Loucy (cell line): ENCODE results near the gene NOXA1.

Experiments
- H2AFZ ChIP-seq: fragments of 200-600 bp; sonication (generic); 2 replicates; pipeline ENCODE4 v1.6.0; 2016; ENCODE audit warnings: antibody characterized with exemption, mild to moderate bottlenecking, low read length, moderate library complexity
- H3F3A ChIP-seq: fragments of 200-600 bp; 2 replicates; pipeline ENCODE4 v1.6.0; 2016; ENCODE audit warnings: antibody characterized with exemption, low read depth, mild to moderate bottlenecking
- H3K27me3 ChIP-seq: fragments of 200-600 bp; sonication (generic); 2 replicates; pipeline ENCODE4 v1.6.1; 2014; ENCODE audit warnings: low read length, mild to moderate bottlenecking; ENCODE audit not compliant: insufficient read depth, poor library complexity, severe bottlenecking
- H3K36me3 ChIP-seq: fragments of 200-600 bp; sonication (generic); 2 replicates; pipeline ENCODE4 v1.6.1; 2016; ENCODE audit warnings: low read length; ENCODE audit not compliant: insufficient read depth
- H3K4me1 ChIP-seq: fragments of 200-600 bp; sonication (generic); 2 replicates; pipeline ENCODE4 v1.5.1; 2014; ENCODE audit warnings: low read length, mild to moderate bottlenecking; ENCODE audit not compliant: insufficient read depth, poor library complexity, severe bottlenecking
- H3K4me2 ChIP-seq: fragments of 200-600 bp; sonication (generic); 2 replicates; pipeline ENCODE4 v1.6.0; 2014; ENCODE audit warnings: antibody characterized with exemption, low read length, low read depth, mild to moderate bottlenecking; ENCODE audit not compliant: poor library complexity, severe bottlenecking
- H3K4me3 ChIP-seq: fragments of 200-600 bp; sonication (generic); 2 replicates; pipeline ENCODE4 v1.5.1; 2014; ENCODE audit warnings: low read length, mild to moderate bottlenecking, mixed read lengths; ENCODE audit not compliant: poor library complexity, severe bottlenecking
- H3K79me2 ChIP-seq: fragments of 200-600 bp; sonication (generic); 2 replicates; pipeline ENCODE4 v1.6.1; 2014; ENCODE audit warnings: low read length; ENCODE audit not compliant: insufficient read depth
- H3K9ac ChIP-seq: fragments of 200-600 bp; sonication (generic); 2 replicates; pipeline ENCODE4 v1.6.0; 2014; ENCODE audit warnings: mild to moderate bottlenecking, low read depth, low read length, moderate library complexity; ENCODE audit not compliant: poor library complexity, severe bottlenecking
- H3K9me2 ChIP-seq: fragments of 200-600 bp; sonication (generic); replicated peaks from 2 replicates; pipeline ENCODE4 v1.6.1; 2016; ENCODE audit warnings: low read depth, low read length, mixed read lengths
- H3K9me3 ChIP-seq: fragments of 200-600 bp; sonication (generic); 2 replicates; pipeline ENCODE4 v1.6.1; 2014; ENCODE audit warnings: mild to moderate bottlenecking, antibody characterized with exemption, low read length, low read depth; ENCODE audit not compliant: insufficient read depth
- H4K20me1 ChIP-seq: fragments of 200-600 bp; sonication (generic); 2 replicates; pipeline ENCODE4 v1.6.0; 2014; ENCODE audit warnings: antibody characterized with exemption, low read length, mild to moderate bottlenecking; ENCODE audit not compliant: insufficient read depth, poor library complexity, severe bottlenecking
- EZH2phosphoT487 ChIP-seq: fragments of 200-600 bp; IDR thresholded peaks from 2 replicates; pipeline ENCODE4 v1.6.1; 2018; ENCODE audit warnings: antibody characterized with exemption, mild to moderate bottlenecking, moderate library complexity, borderline replicate concordance
- TF ChIP-seq, protein P1 (sequence below): fragments of 200-600 bp; sonication (generic); conservative IDR thresholded peaks from 2 replicates; pipeline ENCODE4 v1.5.1; 2014; ENCODE audit warnings: mild to moderate bottlenecking, antibody characterized with exemption, low read length

NOXA1 gene

DNA sequence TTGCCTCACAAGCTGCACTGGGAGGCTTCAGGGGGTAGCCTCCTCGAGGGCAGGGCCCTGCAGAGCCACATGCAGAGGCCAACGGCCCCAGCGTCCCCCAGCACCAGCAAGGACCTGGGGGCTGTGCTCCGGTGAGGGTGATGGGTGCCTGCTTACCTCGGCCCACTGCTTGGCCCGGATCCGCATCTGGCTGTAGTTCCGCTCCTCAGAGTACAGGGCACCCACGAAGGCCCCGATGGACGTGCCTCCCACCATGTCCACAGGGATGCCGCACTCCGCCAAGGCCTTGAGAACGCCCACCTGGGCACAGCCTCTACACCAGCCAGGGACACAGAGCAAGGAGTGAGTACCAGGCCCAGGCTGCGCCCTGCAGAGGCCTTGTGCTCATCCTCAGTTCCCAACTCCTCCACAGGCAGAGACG, 44.0 kb downstream of the NOXA1 start:
- no peak overlapping the region for H3K9ac ChIP-seq
- no peaks in the 10 kb centered on the region for H3K9me2 ChIP-seq
- no peak overlapping the region for H2AFZ ChIP-seq
- H3F3A ChIP-seq: no peaks in the 10 kb centered on the region
- H3K4me3 ChIP-seq: no peak overlapping the region
- TF ChIP-seq EZH2phosphoT487: no peak
- TF ChIP-seq, protein P1, sequence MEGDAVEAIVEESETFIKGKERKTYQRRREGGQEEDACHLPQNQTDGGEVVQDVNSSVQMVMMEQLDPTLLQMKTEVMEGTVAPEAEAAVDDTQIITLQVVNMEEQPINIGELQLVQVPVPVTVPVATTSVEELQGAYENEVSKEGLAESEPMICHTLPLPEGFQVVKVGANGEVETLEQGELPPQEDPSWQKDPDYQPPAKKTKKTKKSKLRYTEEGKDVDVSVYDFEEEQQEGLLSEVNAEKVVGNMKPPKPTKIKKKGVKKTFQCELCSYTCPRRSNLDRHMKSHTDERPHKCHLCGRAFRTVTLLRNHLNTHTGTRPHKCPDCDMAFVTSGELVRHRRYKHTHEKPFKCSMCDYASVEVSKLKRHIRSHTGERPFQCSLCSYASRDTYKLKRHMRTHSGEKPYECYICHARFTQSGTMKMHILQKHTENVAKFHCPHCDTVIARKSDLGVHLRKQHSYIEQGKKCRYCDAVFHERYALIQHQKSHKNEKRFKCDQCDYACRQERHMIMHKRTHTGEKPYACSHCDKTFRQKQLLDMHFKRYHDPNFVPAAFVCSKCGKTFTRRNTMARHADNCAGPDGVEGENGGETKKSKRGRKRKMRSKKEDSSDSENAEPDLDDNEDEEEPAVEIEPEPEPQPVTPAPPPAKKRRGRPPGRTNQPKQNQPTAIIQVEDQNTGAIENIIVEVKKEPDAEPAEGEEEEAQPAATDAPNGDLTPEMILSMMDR: no peak
- no peak overlapping the region for H3K4me2 ChIP-seq
- H3K79me2 ChIP-seq: no peaks in the 10 kb centered on the region
- no peaks in the 10 kb centered on the region for H4K20me1 ChIP-seq
- no peaks in the 10 kb centered on the region for H3K27me3 ChIP-seq
- H3K4me1 ChIP-seq: peaks cover 7% of the 10 kb centered on the region
- peaks cover 4% of the 10 kb centered on the region; the same call in 1 of the 2 replicates for H3K9me3 ChIP-seq
- H3K36me3 ChIP-seq: no peaks in the 10 kb centered on the region

DNA sequence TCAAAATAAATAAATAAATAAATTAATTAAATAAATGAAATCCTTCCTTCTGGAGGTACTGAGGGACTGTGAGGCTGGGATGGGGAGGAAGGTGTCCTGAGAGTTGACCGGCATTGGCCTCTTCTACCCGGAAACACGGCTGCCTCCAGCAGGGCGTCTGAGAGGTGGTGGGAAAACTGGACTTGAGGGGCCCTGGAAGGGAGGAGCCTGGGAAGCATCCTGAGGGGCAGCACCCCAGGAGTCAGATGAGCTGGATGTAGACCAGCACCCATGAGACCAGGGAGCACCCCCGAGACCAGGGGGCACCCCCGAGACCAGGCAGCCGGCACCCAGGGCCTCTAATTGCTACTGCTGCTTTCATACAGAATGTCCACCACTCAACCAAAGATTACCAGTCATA, 44.7 kb downstream of the NOXA1 start:
- Histone ChIP-seq H4K20me1 (no peaks in the 10 kb centered on the region), H3K4me2 (no peak overlapping the region), H3K4me3 (no peak overlapping the region), H2AFZ (no peak overlapping the region), H3K79me2 (no peaks in the 10 kb centered on the region), H3K4me1 (peaks cover 7% of the 10 kb centered on the region), H3K36me3 (no peaks in the 10 kb centered on the region), H3K27me3 (no peaks in the 10 kb centered on the region), H3K9ac (no peak overlapping the region), H3K9me3 (peaks cover 4% of the 10 kb centered on the region; the same call in 1 of the 2 replicates), H3F3A (no peaks in the 10 kb centered on the region), H3K9me2 (no peaks in the 10 kb centered on the region)
- TF ChIP-seq, protein P1: no peak
- TF ChIP-seq EZH2phosphoT487: no peak

DNA sequence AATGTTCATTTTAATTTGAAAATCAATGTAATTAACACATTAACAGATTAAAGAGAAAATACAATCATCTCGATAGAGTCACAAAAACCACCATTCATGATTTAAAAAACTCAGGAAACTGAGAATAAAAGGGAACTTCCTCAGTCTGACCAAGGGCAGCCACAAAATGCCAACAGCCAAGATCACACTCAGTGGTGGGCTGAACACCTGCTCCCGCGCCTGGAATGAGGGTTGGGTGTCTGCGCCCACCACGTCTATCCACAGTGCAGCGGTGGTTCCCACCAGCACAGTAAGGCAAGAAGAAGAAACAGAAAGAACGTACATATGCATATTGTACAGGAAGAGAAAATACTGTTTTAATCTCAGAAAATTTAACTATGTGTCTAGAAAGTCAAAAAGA, 47.6 kb downstream of the NOXA1 start:
- Histone ChIP-seq H2AFZ (no peak overlapping the region), H4K20me1 (no peaks in the 10 kb centered on the region), H3K27me3 (no peaks in the 10 kb centered on the region), H3K9me3 (peaks cover 20% of the 10 kb centered on the region; the same call in 1 of the 2 replicates), H3K9ac (no peak overlapping the region), H3K4me2 (peak overlapping the region; percentile 25), H3K9me2 (no peaks in the 10 kb centered on the region), H3K36me3 (no peaks in the 10 kb centered on the region), H3K4me3 (no peak overlapping the region), H3F3A (no peaks in the 10 kb centered on the region), H3K79me2 (no peaks in the 10 kb centered on the region), H3K4me1 (peaks cover 7% of the 10 kb centered on the region)
- TF ChIP-seq, protein P1: no peak
- TF ChIP-seq EZH2phosphoT487: no peak
